Activated CD8-positive, alpha-beta T cell treated with anti-CD3 and anti-CD28 coated beads for 36 hours (primary cell): ENCODE measurements around the gene PTPRN2. TPM values are rescaled to one million over a fixed set of nuclear protein-coding genes. Genes with fewer than 3 reads are reported as not detected.

Source experiments
- ATAC-seq: fragments of 200-7000 bp; cut with Tn5 transposase; one replicate; pipeline ENCODE4 v1.10.0; 2021; ENCODE audit warnings: mild to moderate bottlenecking, moderate library complexity
- CTCF ChIA-PET: fragments of 350-600 bp; sonication (Branson Sonifier 250); formaldehyde crosslinking; loops from one replicate; lab custom pipeline; 2021; ENCODE audit warnings: antibody characterized with exemption; lab: Charles Lee
- POLR2A ChIA-PET: fragments of 350-600 bp; sonication (Branson Sonifier 250); formaldehyde crosslinking; loops from one replicate; lab custom pipeline; 2021; ENCODE audit warnings: antibody characterized with exemption; lab: Charles Lee
- DNase-seq: peaks from one replicate; pipeline ENCODE4 v3.0.0-alpha.2; 2020
- H3K27ac Mint-ChIP-seq: one replicate; pipeline ENCODE4 v1.8.0; 2021; ENCODE audit warnings: mild to moderate bottlenecking, mixed read lengths
- H3K27me3 Mint-ChIP-seq: one replicate; pipeline ENCODE4 v1.8.0; 2021; ENCODE audit warnings: mixed read lengths
- H3K36me3 Mint-ChIP-seq: one replicate; pipeline ENCODE4 v1.8.0; 2021; ENCODE audit warnings: low read depth, mixed read lengths
- H3K4me1 Mint-ChIP-seq: one replicate; pipeline ENCODE4 v1.8.0; 2021; ENCODE audit warnings: low read depth, mixed read lengths
- H3K4me3 Mint-ChIP-seq: one replicate; pipeline ENCODE4 v1.8.0; 2021; ENCODE audit warnings: mild to moderate bottlenecking, moderate library complexity, mixed read lengths
- H3K9me3 Mint-ChIP-seq: one replicate; pipeline ENCODE4 v1.8.0; 2021; ENCODE audit warnings: mixed read lengths
- intact Hi-C: fragments of 100-400 bp; cut with micrococcal nuclease; formaldehyde crosslinking; loops from one replicate; pipeline ENCODE4 v1.10.0; 2022
- total RNA-seq, 2 experiments: library from RNA; stranded (reverse); gene quantifications; one replicate each; pipeline ENCODE4 v1.2.3, GENCODE V29; 2021
- TF ChIP-seq, protein P1 (sequence below): fragments of 200-600 bp; IDR thresholded peaks from one replicate; pipeline ENCODE4 v1.8.0; 2022; ENCODE audit warnings: antibody characterized with exemption, mild to moderate bottlenecking

PTPRN2 gene
- total RNA-seq, 2 experiments from 2014 or later, result 0.49 to 0.65 TPM

DNA sequence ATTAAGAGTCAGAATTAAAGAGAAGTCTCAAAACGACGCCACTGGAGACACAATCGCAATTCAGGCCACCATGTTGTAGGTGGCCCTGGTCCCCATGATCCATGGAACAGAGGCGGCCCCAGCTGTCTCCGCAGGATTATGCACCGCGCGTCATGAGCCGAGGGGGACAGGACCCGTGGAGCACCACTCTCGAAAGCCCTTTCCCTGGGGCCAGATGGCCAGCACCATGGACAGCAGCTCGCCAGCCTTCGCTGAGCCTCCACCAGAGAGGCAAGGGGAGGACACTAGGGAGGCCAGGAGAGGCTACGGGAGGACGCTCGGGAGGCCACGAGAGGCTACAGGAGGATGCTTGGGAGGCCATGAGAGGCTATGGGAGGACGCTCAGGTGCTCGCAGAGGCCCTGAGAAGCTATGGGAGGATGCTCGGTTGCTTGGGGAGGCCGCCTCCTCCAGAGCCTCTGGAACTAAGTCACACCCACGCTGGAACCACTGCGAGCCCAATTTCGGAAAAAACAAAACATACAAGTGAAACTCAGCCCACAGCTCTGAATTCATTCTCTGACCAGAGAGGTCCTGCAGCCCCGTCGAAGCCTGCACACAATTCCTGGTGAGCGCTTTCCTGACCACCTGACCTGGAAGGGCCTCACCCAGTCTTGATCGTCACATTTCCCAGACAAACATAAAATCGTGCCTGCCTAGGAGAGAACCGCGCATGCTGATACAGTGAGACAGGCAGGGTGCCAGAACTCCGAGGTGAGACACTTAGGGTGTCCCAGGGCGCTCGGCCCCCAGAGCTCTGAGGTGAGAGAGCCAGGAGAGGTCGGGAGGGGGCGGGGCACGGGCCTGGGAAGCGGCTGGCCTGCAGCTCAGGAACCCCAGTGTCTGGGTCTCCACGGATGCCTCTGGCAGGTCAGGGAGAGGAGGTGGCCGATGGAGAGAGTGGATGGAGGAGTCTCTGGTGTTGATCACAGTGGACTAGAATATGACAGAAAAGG is 224.4 kb downstream of the PTPRN2 start:
- peaks cover 1% of the 10 kb centered on the region for H3K27me3 Mint-ChIP-seq
- H3K9me3 Mint-ChIP-seq, result no peaks in the 10 kb centered on the region
- no peak overlapping the region for H3K4me3 Mint-ChIP-seq
- intact Hi-C loops, result no loop called here
- DNase-seq (no peak), ATAC-seq (no peak)
- no peaks in the 10 kb centered on the region for H3K36me3 Mint-ChIP-seq
- H3K27ac Mint-ChIP-seq, result no peak overlapping the region
- H3K4me1 Mint-ChIP-seq, result no peaks in the 10 kb centered on the region
- ChIA-PET CTCF (no interaction called here), POLR2A (no interaction called here)
- TF ChIP-seq, protein P1, sequence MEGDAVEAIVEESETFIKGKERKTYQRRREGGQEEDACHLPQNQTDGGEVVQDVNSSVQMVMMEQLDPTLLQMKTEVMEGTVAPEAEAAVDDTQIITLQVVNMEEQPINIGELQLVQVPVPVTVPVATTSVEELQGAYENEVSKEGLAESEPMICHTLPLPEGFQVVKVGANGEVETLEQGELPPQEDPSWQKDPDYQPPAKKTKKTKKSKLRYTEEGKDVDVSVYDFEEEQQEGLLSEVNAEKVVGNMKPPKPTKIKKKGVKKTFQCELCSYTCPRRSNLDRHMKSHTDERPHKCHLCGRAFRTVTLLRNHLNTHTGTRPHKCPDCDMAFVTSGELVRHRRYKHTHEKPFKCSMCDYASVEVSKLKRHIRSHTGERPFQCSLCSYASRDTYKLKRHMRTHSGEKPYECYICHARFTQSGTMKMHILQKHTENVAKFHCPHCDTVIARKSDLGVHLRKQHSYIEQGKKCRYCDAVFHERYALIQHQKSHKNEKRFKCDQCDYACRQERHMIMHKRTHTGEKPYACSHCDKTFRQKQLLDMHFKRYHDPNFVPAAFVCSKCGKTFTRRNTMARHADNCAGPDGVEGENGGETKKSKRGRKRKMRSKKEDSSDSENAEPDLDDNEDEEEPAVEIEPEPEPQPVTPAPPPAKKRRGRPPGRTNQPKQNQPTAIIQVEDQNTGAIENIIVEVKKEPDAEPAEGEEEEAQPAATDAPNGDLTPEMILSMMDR, result no peak

- intact Hi-C loops, result no loop called here
- DNase-seq, result no peak
- ChIA-PET POLR2A (no interaction called here), CTCF (no interaction called here)
- H3K9me3 Mint-ChIP-seq, result no peaks in the 10 kb centered on the region
- H3K27ac Mint-ChIP-seq, result no peak overlapping the region
- no peak for ATAC-seq
- TF ChIP-seq, protein P1, result no peak
- H3K4me3 Mint-ChIP-seq, result no peak overlapping the region
- H3K4me1 Mint-ChIP-seq, result no peaks in the 10 kb centered on the region
- H3K27me3 Mint-ChIP-seq, result peaks cover 1% of the 10 kb centered on the region
- H3K36me3 Mint-ChIP-seq, result no peaks in the 10 kb centered on the region
These were observed 225.6 kb downstream of the PTPRN2 start for GRCh38 chr7:158362001-158362400.

DNA sequence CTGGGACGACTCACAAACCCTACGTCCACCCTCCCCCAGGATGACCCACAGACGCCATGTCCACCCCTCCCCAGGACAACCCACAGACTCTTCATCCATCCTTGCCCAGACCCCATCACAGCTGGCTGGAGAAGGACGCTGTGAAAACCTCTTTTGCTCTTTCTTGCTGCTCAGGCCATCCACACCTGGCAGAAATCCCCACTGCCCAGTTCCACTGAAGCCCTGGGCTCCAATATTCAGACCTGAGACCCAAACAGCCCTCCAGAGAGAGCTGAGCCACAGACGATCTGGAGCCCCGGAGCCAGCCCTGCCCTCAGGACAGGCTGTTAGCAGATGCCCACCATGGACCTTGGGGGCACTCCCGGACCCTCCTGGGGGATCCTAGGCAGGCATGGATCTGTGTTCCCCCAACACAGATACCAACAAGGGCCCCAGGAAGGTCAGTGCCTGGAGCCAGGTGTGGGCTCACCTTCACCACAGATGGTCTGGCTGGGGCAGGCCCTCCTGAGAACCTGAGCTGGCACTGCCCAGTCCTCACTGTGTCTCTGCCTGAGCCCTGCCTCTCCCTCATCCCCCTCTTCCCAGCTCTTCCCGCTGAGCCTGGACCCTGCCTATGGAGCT is 226.2 kb downstream of the PTPRN2 start:
- no peak overlapping the region for H3K27ac Mint-ChIP-seq
- intact Hi-C loops, result no loop called here
- POLR2A ChIA-PET, result no interaction called here
- CTCF ChIA-PET, result no interaction called here
- H3K9me3 Mint-ChIP-seq, result no peaks in the 10 kb centered on the region
- H3K36me3 Mint-ChIP-seq, result no peaks in the 10 kb centered on the region
- peaks cover 3% of the 10 kb centered on the region for H3K27me3 Mint-ChIP-seq
- H3K4me3 Mint-ChIP-seq, result no peak overlapping the region
- TF ChIP-seq, protein P1, result no peak
- DNase-seq (no peak), ATAC-seq (no peak)
- no peaks in the 10 kb centered on the region for H3K4me1 Mint-ChIP-seq

DNA sequence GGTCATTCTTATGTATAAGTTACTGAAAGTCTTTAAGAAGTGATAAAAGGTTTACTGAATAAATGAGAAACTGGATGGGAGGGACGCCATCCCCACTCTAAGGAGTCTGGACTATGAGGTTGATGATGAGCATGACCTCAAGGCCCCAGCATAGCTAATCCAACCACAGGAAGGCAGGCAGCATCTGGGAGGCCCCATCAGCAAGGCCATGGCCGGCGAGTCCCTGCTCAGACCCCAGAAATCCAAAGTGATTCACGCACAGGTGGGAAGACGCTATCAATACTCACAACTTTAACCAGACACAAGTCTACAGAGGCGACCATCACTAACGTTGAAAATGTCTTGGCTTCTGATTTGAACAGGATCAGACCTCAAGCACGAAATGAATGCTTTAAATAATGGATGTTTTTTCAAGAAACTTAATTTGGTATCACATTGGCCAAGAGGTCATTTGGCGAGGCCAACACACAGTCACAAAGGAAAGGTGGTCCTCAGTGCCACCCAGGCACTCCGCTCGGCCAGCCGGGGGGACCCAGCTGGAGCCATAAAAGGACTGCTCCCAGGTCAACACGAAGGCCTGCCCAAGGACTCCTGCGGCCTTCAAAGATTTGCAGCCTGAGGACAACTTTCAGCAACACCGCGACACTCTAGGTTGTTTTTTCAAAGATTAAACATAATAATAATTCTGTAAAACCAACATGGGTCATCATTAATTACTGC is 228.5 kb downstream of the PTPRN2 start:
- ATAC-seq, result no peak
- H3K27me3 Mint-ChIP-seq, result peaks cover 6% of the 10 kb centered on the region
- POLR2A ChIA-PET, result no interaction called here
- CTCF ChIA-PET, result no interaction called here
- H3K36me3 Mint-ChIP-seq, result peaks cover under 1% of the 10 kb centered on the region
- H3K27ac Mint-ChIP-seq, result no peak overlapping the region
- intact Hi-C loops, result no loop called here
- TF ChIP-seq, protein P1, result no peak
- H3K4me1 Mint-ChIP-seq, result no peaks in the 10 kb centered on the region
- no peak for DNase-seq
- H3K4me3 Mint-ChIP-seq, result no peak overlapping the region
- H3K9me3 Mint-ChIP-seq, result peaks cover 9% of the 10 kb centered on the region
